SK-N-SH (cell line): ENCODE measurements around the gene TGM2.

Source experiments
- CTCF ChIP-seq: fragments of 200-600 bp; sonication (generic); IDR thresholded peaks from 2 replicates; pipeline ENCODE4 v1.6.1; 2017; ENCODE audit warnings: antibody characterized with exemption, mild to moderate bottlenecking, moderate library complexity
- MXI1 ChIP-seq: IDR thresholded peaks from 2 replicates; pipeline ENCODE4 v1.6.1; 2012; ENCODE audit warnings: mild to moderate bottlenecking, low read depth, low read length, improper control_type of control experiment
- POLR2AphosphoS5 ChIP-seq: IDR thresholded peaks from 2 replicates; pipeline ENCODE4 v1.6.1; 2012; ENCODE audit warnings: low read depth, low read length
- RAD21 ChIP-seq: IDR thresholded peaks from 2 replicates; pipeline ENCODE4 v1.6.1; 2012; ENCODE audit warnings: mild to moderate bottlenecking, low read length
- RCOR1 ChIP-seq: fragments of 150-350 bp; IDR thresholded peaks from 2 replicates; pipeline ENCODE4 v1.6.1; 2017; ENCODE audit warnings: antibody characterized with exemption, low read length
- REST ChIP-seq: IDR thresholded peaks from 2 replicates; pipeline ENCODE4 v1.6.1; 2012; ENCODE audit warnings: mild to moderate bottlenecking, low read depth, low read length, moderate library complexity
- RFX5 ChIP-seq: IDR thresholded peaks from 2 replicates; pipeline ENCODE4 v1.6.1; 2012; ENCODE audit warnings: mild to moderate bottlenecking, improper control_type of control experiment, low read length
- ZBTB33 ChIP-seq: IDR thresholded peaks from 2 replicates; pipeline ENCODE4 v1.4.0; 2012; ENCODE audit warnings: low read depth, borderline replicate concordance

- TF ChIP-seq RFX5 (no peak), REST (no peak), CTCF (no peak), MXI1 (no peak), POLR2AphosphoS5 (no peak), RAD21 (no peak), RCOR1 (no peak), ZBTB33 (no peak)
Observed at GRCh38 chr20:38209736-38210405, 44.8 kb upstream of the TGM2 start.
